Keratinocyte (primary cell): Measurements from ENCODE around the gene ABCA3. TPM values are rescaled to one million over a fixed set of nuclear protein-coding genes. Genes with fewer than 3 reads are reported as not detected.

Source experiments
- DNase-seq: peaks from one replicate; pipeline ENCODE4 v3.0.0-alpha.2; 2011; ENCODE audit warnings: low read depth, missing footprints, low spot score
- FAIRE-seq: peaks from 2 replicates; lab custom pipeline; 2011; peaks lifted over from hg19 to GRCh38; lab: Jason Lieb, UNC
- H2AFZ ChIP-seq: 2 replicates; pipeline ENCODE4 v1.6.0; 2012; ENCODE audit warnings: low read length, control low read depth, inconsistent platforms; ENCODE audit not compliant: control insufficient read depth
- H3K27ac ChIP-seq: 2 replicates; pipeline ENCODE4 v1.5.1; 2011; ENCODE audit warnings: low read length; ENCODE audit not compliant: control insufficient read depth, insufficient read depth
- H3K27me3 ChIP-seq: 3 replicates; pipeline ENCODE4 v1.6.0; 2011; ENCODE audit warnings: low read length; ENCODE audit not compliant: control insufficient read depth, insufficient read depth; ENCODE audit errors: extremely low read depth
- H3K36me3 ChIP-seq, 2 experiments: 2 replicates in 1 of 2; 3 replicates in 1 of 2; pipeline ENCODE4 v1.5.1; 2011; ENCODE audit warnings: low read length in 2 of 2, mild to moderate bottlenecking in 1 of 2; ENCODE audit not compliant: control insufficient read depth in 2 of 2, insufficient read depth in 2 of 2; ENCODE audit errors: extremely low read depth in 1 of 2
- H3K4me1 ChIP-seq: 3 replicates; pipeline ENCODE4 v1.5.1; 2011; ENCODE audit warnings: low read length; ENCODE audit not compliant: control insufficient read depth, insufficient read depth; ENCODE audit errors: extremely low read depth
- H3K4me2 ChIP-seq: 3 replicates; pipeline ENCODE4 v1.6.0; 2011; ENCODE audit warnings: low read depth, low read length; ENCODE audit not compliant: control insufficient read depth, insufficient read depth; ENCODE audit errors: extremely low read depth
- H3K4me3 ChIP-seq, 3 experiments: fragments of 200-600 bp in 1 of 3; sonication (generic) in 1 of 3; 2 replicates in 2 of 3; 3 replicates in 1 of 3; pipeline ENCODE4 v1.5.1; 2011 to 2016; ENCODE audit warnings: low read length in 3 of 3, mild to moderate bottlenecking in 3 of 3, control low read depth in 2 of 3, inconsistent platforms in 1 of 3, low read depth in 1 of 3, mixed read lengths in 1 of 3, mixed run types in 1 of 3, moderate library complexity in 1 of 3; ENCODE audit not compliant: control insufficient read depth in 2 of 3, insufficient read depth in 2 of 3; ENCODE audit errors: extremely low read depth in 1 of 3
- H3K79me2 ChIP-seq: 2 replicates; pipeline ENCODE4 v1.6.0; 2012; ENCODE audit warnings: low read length; ENCODE audit not compliant: control insufficient read depth, insufficient read depth
- H3K9ac ChIP-seq: 3 replicates; pipeline ENCODE4 v1.6.0; 2011; ENCODE audit warnings: low read length; ENCODE audit not compliant: control insufficient read depth, insufficient read depth; ENCODE audit errors: extremely low read depth
- H3K9me1 ChIP-seq: 3 replicates; pipeline ENCODE4 v1.6.0; 2011; ENCODE audit warnings: low read length; ENCODE audit not compliant: control insufficient read depth, insufficient read depth; ENCODE audit errors: extremely low read depth
- H3K9me3 ChIP-seq: 2 replicates; pipeline ENCODE4 v1.5.1; 2012; ENCODE audit warnings: low read depth, low read length; ENCODE audit not compliant: control insufficient read depth
- H4K20me1 ChIP-seq: 3 replicates; pipeline ENCODE4 v1.6.0; 2011; ENCODE audit warnings: low read length; ENCODE audit not compliant: control insufficient read depth, insufficient read depth; ENCODE audit errors: extremely low read depth
- CTCF ChIP-seq, 3 experiments: IDR thresholded peaks in 1 of 3; conservative IDR thresholded peaks in 1 of 3; optimal IDR thresholded peaks in 1 of 3; 2 replicates in 2 of 3; 3 replicates in 1 of 3; pipeline versions ENCODE3 to v1.5.1; 2011; ENCODE audit warnings: low read length in 3 of 3, mild to moderate bottlenecking in 3 of 3, moderate library complexity in 2 of 3, control low read depth in 1 of 3, inconsistent platforms in 1 of 3; ENCODE audit not compliant: insufficient read depth in 2 of 3; ENCODE audit errors: extremely low read depth in 1 of 3
- EZH2 ChIP-seq: IDR thresholded peaks from one replicate; pipeline ENCODE4 v1.6.1; 2012; ENCODE audit warnings: inconsistent platforms, mild to moderate bottlenecking, low read length, moderate library complexity
- dilution Hi-C: fragments of 300-500 bp; cut with MboI; formaldehyde crosslinking; loops from one replicate; pipeline ENCODE4 v1.7.0; 2020; ENCODE audit warnings: low sequenced_read_pairs; ENCODE audit not compliant: extremely low pct_ligation_motif_present
- polyA plus RNA-seq, 5 experiments: library from polyadenylated mRNA; depleted of rRNA in 3 of 5; stranded (reverse) in 3 of 5; stranded (forward) in 1 of 5; unstranded in 1 of 5; fragments of >200 nt; gene quantifications; 1 replicate in 1 of 5; 2 replicates in 3 of 5; 3 replicates in 1 of 5; pipeline versions ENCODE4 v1.2.1 to v1.2.3, GENCODE V29; 2011 to 2012; ENCODE audit warnings: missing spikeins in 2 of 5, low read depth in 1 of 5, low replicate concordance in 1 of 5

ABCA3 gene
- polyA plus RNA-seq, 1 donor (not counting 4 experiments of a cell fraction or from before 2014, with no cell fraction given), result 0.08 TPM

GRCh38 chr16:2337431-2338296 is 2.9 kb downstream of the ABCA3 start:
- TF ChIP-seq EZH2, result peak; percentile 35
- no peak for TF ChIP-seq CTCF (optimal IDR thresholded peaks at IDR 0.05 in 1 of 3, IDR thresholded peaks at IDR 0.05 in 1 of 3, conservative IDR thresholded peaks at IDR 0.05 in 1 of 3; ENCODE audit: extremely low read depth in 1 of 3, insufficient read depth in 2 of 3, low read length in 3 of 3)
- H3K4me1 ChIP-seq, result peaks cover 7% of the 10 kb centered on the region
- H3K79me2 ChIP-seq, result no peaks in the 10 kb centered on the region
- peaks cover 31% of the 10 kb centered on the region for H3K27me3 ChIP-seq
- H3K9ac ChIP-seq, result no peak overlapping the region
- H2AFZ ChIP-seq, result no peak overlapping the region
- no peaks in the 10 kb centered on the region for H3K36me3 ChIP-seq
- H4K20me1 ChIP-seq, result no peaks in the 10 kb centered on the region
- no peaks in the 10 kb centered on the region for H3K9me1 ChIP-seq
- H3K9me3 ChIP-seq, result no peaks in the 10 kb centered on the region
- dilution Hi-C loops, result no loop called here
- H3K4me3 ChIP-seq, result no peak overlapping the region
- FAIRE-seq, result no peak
- H3K27ac ChIP-seq, result no peak overlapping the region
- no peak for DNase-seq
- no peak overlapping the region for H3K4me2 ChIP-seq

DNA sequence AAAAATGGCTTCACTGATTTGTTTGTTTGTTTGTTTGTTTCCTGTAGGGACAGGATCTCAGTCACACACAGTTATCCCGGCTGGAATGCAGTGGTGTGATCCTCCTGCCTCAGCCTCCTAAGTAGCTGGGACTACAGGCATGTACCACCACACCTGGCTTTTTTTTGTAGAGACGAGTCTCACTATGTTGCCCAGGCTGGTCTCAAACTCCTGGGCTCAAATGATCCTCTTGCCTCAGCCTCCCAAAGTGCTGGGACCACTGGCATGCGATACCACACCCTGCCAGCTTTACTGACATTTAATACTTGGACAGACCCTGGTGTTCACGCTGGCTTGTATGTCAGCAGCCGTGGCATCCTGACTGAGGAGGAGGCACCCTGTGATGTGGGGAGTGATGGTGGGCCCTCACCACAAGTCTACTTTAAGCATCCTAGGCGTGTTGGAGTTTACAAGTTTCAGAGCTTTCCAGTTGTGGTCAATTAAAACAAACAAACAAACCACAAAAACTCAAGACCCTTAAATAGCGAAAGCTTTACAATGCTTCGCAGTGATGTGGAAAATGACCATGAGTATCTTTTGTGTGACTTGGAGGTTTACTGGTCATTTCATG is 5.1 kb downstream of the ABCA3 start:
- dilution Hi-C loops, result no loop called here
- no peak for FAIRE-seq
- Histone ChIP-seq H3K9me1 (no peaks in the 10 kb centered on the region), H3K9ac (no peak overlapping the region), H2AFZ (no peak overlapping the region), H3K9me3 (no peaks in the 10 kb centered on the region), H3K36me3 (no peaks in the 10 kb centered on the region), H4K20me1 (no peaks in the 10 kb centered on the region), H3K4me2 (no peak overlapping the region), H3K4me3 (no peak overlapping the region), H3K27me3 (peaks cover 21% of the 10 kb centered on the region), H3K27ac (no peak overlapping the region), H3K79me2 (no peaks in the 10 kb centered on the region), H3K4me1 (peaks cover 7% of the 10 kb centered on the region)
- no peak for DNase-seq
- TF ChIP-seq EZH2, result no peak
- TF ChIP-seq CTCF (optimal IDR thresholded peaks at IDR 0.05 in 1 of 3, IDR thresholded peaks at IDR 0.05 in 1 of 3, conservative IDR thresholded peaks at IDR 0.05 in 1 of 3; ENCODE audit: extremely low read depth in 1 of 3, insufficient read depth in 2 of 3, low read length in 3 of 3), result no peak
